Measurements from ENCODE around the gene TMEM135. TPM values are rescaled to one million over a fixed set of nuclear protein-coding genes. Genes with fewer than 3 reads are reported as not detected.

The TMEM135 gene
- total RNA-seq, 2 experiments from 2014 or later = 37.2 to 39.8 TPM

GRCh38 chr11:87005569-87005921 lies 32.2 kb upstream of the TMEM135 start:
- H3K27me3 Mint-ChIP-seq (ENCODE audit: low read depth) = peaks cover 4% of the 10 kb centered on the region
- DNase-seq = no peak
- CTCF ChIA-PET = interaction anchor here (0.6 to 1.3 kb wide), 2 partner anchors 11 to 104 kb away, joined by 3 to 4 read pairs; no protein-coding TSS in a partner anchor
- no peaks in the 10 kb centered on the region for H3K9me3 Mint-ChIP-seq (ENCODE audit: insufficient read depth)
- H3K27ac Mint-ChIP-seq = no peak overlapping the region
- H3K4me3 Mint-ChIP-seq = no peak overlapping the region
- POLR2A ChIA-PET = no interaction called here
- H3K36me3 Mint-ChIP-seq (ENCODE audit: low read depth) = no peaks in the 10 kb centered on the region
- H3K4me1 Mint-ChIP-seq (ENCODE audit: low read depth) = no peaks in the 10 kb centered on the region
- no peak for ATAC-seq

- DNase-seq (no peak), ATAC-seq (no peak)
- H3K4me1 Mint-ChIP-seq (ENCODE audit: low read depth) = no peaks in the 10 kb centered on the region
- peaks cover 4% of the 10 kb centered on the region for H3K27me3 Mint-ChIP-seq (ENCODE audit: low read depth)
- H3K4me3 Mint-ChIP-seq = no peak overlapping the region
- H3K36me3 Mint-ChIP-seq (ENCODE audit: low read depth) = no peaks in the 10 kb centered on the region
- no peaks in the 10 kb centered on the region for H3K9me3 Mint-ChIP-seq (ENCODE audit: insufficient read depth)
- CTCF ChIA-PET = interaction anchor here (1.3 kb wide), 1 partner anchor 11 kb away, joined by 4 read pairs; no protein-coding TSS in a partner anchor
- POLR2A ChIA-PET = no interaction called here
- H3K27ac Mint-ChIP-seq = no peak overlapping the region
Measured at GRCh38 chr11:87006035-87006434, 31.7 kb upstream of the TMEM135 start.

- CTCF ChIA-PET = interaction anchor here (1.0 kb wide), 1 partner anchor 13 kb away, joined by 3 read pairs; no protein-coding TSS in a partner anchor
- Mint-ChIP-seq H3K4me3 (no peak overlapping the region), H3K9me3 (ENCODE audit: insufficient read depth) (no peaks in the 10 kb centered on the region), H3K27ac (no peak overlapping the region), H3K27me3 (ENCODE audit: low read depth) (peaks cover 4% of the 10 kb centered on the region), H3K4me1 (ENCODE audit: low read depth) (no peaks in the 10 kb centered on the region), H3K36me3 (ENCODE audit: low read depth) (no peaks in the 10 kb centered on the region)
- DNase-seq (no peak), ATAC-seq (no peak)
- POLR2A ChIA-PET = no interaction called here
Measured at GRCh38 chr11:87007963-87008362, 29.8 kb upstream of the TMEM135 start.

GRCh38 chr11:87012089-87012488 lies 25.6 kb upstream of the TMEM135 start:
- Mint-ChIP-seq H3K36me3 (ENCODE audit: low read depth) (no peaks in the 10 kb centered on the region), H3K4me3 (no peak overlapping the region), H3K9me3 (ENCODE audit: insufficient read depth) (no peaks in the 10 kb centered on the region), H3K27ac (no peak overlapping the region), H3K4me1 (ENCODE audit: low read depth) (no peaks in the 10 kb centered on the region), H3K27me3 (ENCODE audit: low read depth) (peaks cover 5% of the 10 kb centered on the region)
- no peak for ATAC-seq
- POLR2A ChIA-PET = interaction anchor here (0.7 kb wide), 1 partner anchor 67 kb away, joined by 3 read pairs; no protein-coding TSS in a partner anchor
- DNase-seq = no peak
- CTCF ChIA-PET = no interaction called here

- ATAC-seq = no peak
- Mint-ChIP-seq H3K4me1 (ENCODE audit: low read depth) (no peaks in the 10 kb centered on the region), H3K4me3 (no peak overlapping the region), H3K9me3 (ENCODE audit: insufficient read depth) (no peaks in the 10 kb centered on the region), H3K27ac (no peak overlapping the region), H3K36me3 (ENCODE audit: low read depth) (no peaks in the 10 kb centered on the region), H3K27me3 (ENCODE audit: low read depth) (peaks cover 5% of the 10 kb centered on the region)
- CTCF ChIA-PET = no interaction called here
- POLR2A ChIA-PET = no interaction called here
- DNase-seq = no peak
Measured at GRCh38 chr11:87012673-87013072, 25.1 kb upstream of the TMEM135 start.

GRCh38 chr11:87013912-87014825 lies 23.6 kb upstream of the TMEM135 start:
- Mint-ChIP-seq H3K36me3 (ENCODE audit: low read depth) (no peaks in the 10 kb centered on the region), H3K4me1 (ENCODE audit: low read depth) (no peaks in the 10 kb centered on the region), H3K27me3 (ENCODE audit: low read depth) (peaks cover 4% of the 10 kb centered on the region), H3K9me3 (ENCODE audit: insufficient read depth) (no peaks in the 10 kb centered on the region), H3K27ac (no peak overlapping the region), H3K4me3 (no peak overlapping the region)
- POLR2A ChIA-PET = no interaction called here
- CTCF ChIA-PET = no interaction called here
- DNase-seq (no peak), ATAC-seq (no peak)

GRCh38 chr11:87015645-87016044 lies 22.1 kb upstream of the TMEM135 start:
- Mint-ChIP-seq H3K4me1 (ENCODE audit: low read depth) (no peaks in the 10 kb centered on the region), H3K27ac (no peak overlapping the region), H3K36me3 (ENCODE audit: low read depth) (no peaks in the 10 kb centered on the region), H3K27me3 (ENCODE audit: low read depth) (peaks cover 2% of the 10 kb centered on the region), H3K4me3 (no peak overlapping the region), H3K9me3 (ENCODE audit: insufficient read depth) (no peaks in the 10 kb centered on the region)
- CTCF ChIA-PET = no interaction called here
- ATAC-seq (no peak), DNase-seq (no peak)
- POLR2A ChIA-PET = no interaction called here

GRCh38 chr11:87019613-87020271 lies 18.0 kb upstream of the TMEM135 start:
- H3K4me3 Mint-ChIP-seq = no peak overlapping the region
- peaks cover 2% of the 10 kb centered on the region for H3K27me3 Mint-ChIP-seq (ENCODE audit: low read depth)
- DNase-seq = no peak
- no peaks in the 10 kb centered on the region for H3K4me1 Mint-ChIP-seq (ENCODE audit: low read depth)
- POLR2A ChIA-PET = no interaction called here
- no peak for ATAC-seq
- no peaks in the 10 kb centered on the region for H3K36me3 Mint-ChIP-seq (ENCODE audit: low read depth)
- H3K27ac Mint-ChIP-seq = no peak overlapping the region
- CTCF ChIA-PET = no interaction called here
- no peaks in the 10 kb centered on the region for H3K9me3 Mint-ChIP-seq (ENCODE audit: insufficient read depth)

- ATAC-seq = no peak
- no peaks in the 10 kb centered on the region for H3K4me1 Mint-ChIP-seq (ENCODE audit: low read depth)
- no peaks in the 10 kb centered on the region for H3K9me3 Mint-ChIP-seq (ENCODE audit: insufficient read depth)
- H3K4me3 Mint-ChIP-seq = no peak overlapping the region
- H3K27ac Mint-ChIP-seq = no peak overlapping the region
- no peaks in the 10 kb centered on the region for H3K36me3 Mint-ChIP-seq (ENCODE audit: low read depth)
- DNase-seq = no peak
- POLR2A ChIA-PET = no interaction called here
- CTCF ChIA-PET = interaction anchor here (0.8 kb wide), 1 partner anchor 12 kb away, joined by 3 read pairs; no protein-coding TSS in a partner anchor
- peaks cover 5% of the 10 kb centered on the region for H3K27me3 Mint-ChIP-seq (ENCODE audit: low read depth)
Measured at GRCh38 chr11:87020336-87020735, 17.4 kb upstream of the TMEM135 start.

- Mint-ChIP-seq H3K9me3 (ENCODE audit: insufficient read depth) (no peaks in the 10 kb centered on the region), H3K36me3 (ENCODE audit: low read depth) (no peaks in the 10 kb centered on the region), H3K27ac (no peak overlapping the region), H3K27me3 (ENCODE audit: low read depth) (peaks cover 10% of the 10 kb centered on the region), H3K4me3 (no peak overlapping the region), H3K4me1 (ENCODE audit: low read depth) (no peaks in the 10 kb centered on the region)
- ChIA-PET CTCF (interaction anchor here (0.6 to 0.8 kb wide), 3 partner anchors 13 to 398 kb away, joined by 3 to 4 read pairs (median 3); no protein-coding TSS in a partner anchor), POLR2A (no interaction called here)
- ATAC-seq (no peak), DNase-seq (no peak)
Measured at GRCh38 chr11:87020764-87021365, 16.9 kb upstream of the TMEM135 start.

GRCh38 chr11:87022254-87022653 lies 15.5 kb upstream of the TMEM135 start:
- no peak for DNase-seq
- Mint-ChIP-seq H3K36me3 (ENCODE audit: low read depth) (no peaks in the 10 kb centered on the region), H3K4me1 (ENCODE audit: low read depth) (no peaks in the 10 kb centered on the region), H3K27ac (no peak overlapping the region), H3K9me3 (ENCODE audit: insufficient read depth) (no peaks in the 10 kb centered on the region), H3K27me3 (ENCODE audit: low read depth) (peaks cover 14% of the 10 kb centered on the region), H3K4me3 (no peak overlapping the region)
- ChIA-PET CTCF (interaction anchor here (1.0 to 1.1 kb wide), 2 partner anchors 15 to 75 kb away, joined by 3 read pairs; no protein-coding TSS in a partner anchor), POLR2A (no interaction called here)
- no peak for ATAC-seq

GRCh38 chr11:87022738-87023137 lies 15.0 kb upstream of the TMEM135 start:
- H3K27me3 Mint-ChIP-seq (ENCODE audit: low read depth) = peaks cover 14% of the 10 kb centered on the region
- POLR2A ChIA-PET = no interaction called here
- CTCF ChIA-PET = interaction anchor here (1.0 to 1.1 kb wide), 2 partner anchors 15 to 75 kb away, joined by 3 read pairs; no protein-coding TSS in a partner anchor
- H3K4me1 Mint-ChIP-seq (ENCODE audit: low read depth) = no peaks in the 10 kb centered on the region
- ATAC-seq (no peak), DNase-seq (no peak)
- H3K9me3 Mint-ChIP-seq (ENCODE audit: insufficient read depth) = no peaks in the 10 kb centered on the region
- no peak overlapping the region for H3K27ac Mint-ChIP-seq
- H3K4me3 Mint-ChIP-seq = no peak overlapping the region
- no peaks in the 10 kb centered on the region for H3K36me3 Mint-ChIP-seq (ENCODE audit: low read depth)

Measured in activated CD8-positive, alpha-beta T cell treated with anti-CD3 and anti-CD28 coated beads, Interleukin-2, amount 10 ng/mL, durations not matched to agents 7 days and 5 days (primary cell).